GM19468 (cell line): ENCODE data around the gene ZNF32.

Experiments
- ATAC-seq: cut with Tn5 transposase; IDR thresholded peaks from one replicate; pipeline ENCODE4 v1.9.1; 2021; ENCODE audit warnings: mild to moderate bottlenecking, moderate library complexity, moderate number of reproducible peaks; ENCODE audit not compliant: unreplicated experiment; ENCODE audit errors: extremely low read depth

ZNF32 gene

DNA sequence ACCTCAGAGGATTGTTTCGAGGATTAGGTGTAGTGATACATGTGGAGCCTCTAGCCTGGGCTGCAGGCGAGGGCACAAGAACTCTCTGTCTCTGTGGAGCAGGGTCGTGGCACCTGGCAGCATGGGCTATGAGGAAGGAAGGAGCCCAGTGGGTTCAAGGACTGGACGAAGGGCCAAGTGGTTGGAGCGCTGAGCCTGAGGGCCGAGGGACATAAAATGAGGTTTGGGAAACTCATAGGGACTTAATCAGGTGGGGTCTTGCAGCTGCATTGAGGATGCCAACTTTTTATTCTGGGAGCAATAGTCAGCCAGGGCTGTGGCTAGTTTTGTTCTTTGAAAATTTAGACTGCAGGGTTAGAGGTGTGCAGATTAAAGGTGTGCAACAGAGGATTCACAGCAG lies 33.0 kb upstream of the ZNF32 start:
- ATAC-seq: no peak

DNA sequence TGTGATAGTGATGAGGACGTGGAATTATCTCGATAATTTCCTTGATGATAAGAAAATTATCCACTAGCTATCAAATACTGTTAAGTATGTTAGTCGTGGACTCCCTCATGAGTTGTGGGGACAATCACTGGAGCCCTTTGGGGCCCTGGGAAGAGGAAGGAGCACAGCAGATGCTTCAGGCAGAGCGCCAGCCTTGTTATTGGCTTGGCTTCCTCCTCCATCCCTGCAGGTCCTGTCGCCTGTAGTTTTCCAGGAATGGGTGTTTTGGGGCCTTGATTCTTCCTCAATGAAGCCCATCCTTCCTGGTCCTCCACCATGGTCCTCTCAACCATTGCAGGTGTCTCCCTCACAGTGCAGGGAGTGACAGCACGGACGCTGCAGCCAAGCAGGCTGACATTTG lies 32.5 kb upstream of the ZNF32 start:
- no peak for ATAC-seq

DNA sequence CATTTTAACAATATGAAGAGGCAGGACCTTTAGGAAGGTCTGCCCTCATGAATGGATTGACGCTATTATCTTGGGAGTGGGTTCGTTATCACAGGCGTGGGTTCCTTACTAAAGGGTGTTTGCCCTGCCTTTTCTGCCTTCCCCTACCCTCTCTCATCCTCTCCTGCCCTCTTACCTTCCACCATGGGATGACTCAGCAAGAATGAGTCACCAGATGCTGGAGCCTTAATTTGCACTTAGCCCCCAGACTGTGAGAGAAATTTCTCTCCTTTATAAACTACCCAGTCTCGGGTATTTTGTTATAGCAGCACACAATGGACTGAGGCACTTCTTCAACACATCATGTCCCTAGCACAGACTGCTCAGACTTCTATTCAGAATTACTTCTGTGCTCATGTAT lies 31.4 kb upstream of the ZNF32 start:
- no peak for ATAC-seq

DNA sequence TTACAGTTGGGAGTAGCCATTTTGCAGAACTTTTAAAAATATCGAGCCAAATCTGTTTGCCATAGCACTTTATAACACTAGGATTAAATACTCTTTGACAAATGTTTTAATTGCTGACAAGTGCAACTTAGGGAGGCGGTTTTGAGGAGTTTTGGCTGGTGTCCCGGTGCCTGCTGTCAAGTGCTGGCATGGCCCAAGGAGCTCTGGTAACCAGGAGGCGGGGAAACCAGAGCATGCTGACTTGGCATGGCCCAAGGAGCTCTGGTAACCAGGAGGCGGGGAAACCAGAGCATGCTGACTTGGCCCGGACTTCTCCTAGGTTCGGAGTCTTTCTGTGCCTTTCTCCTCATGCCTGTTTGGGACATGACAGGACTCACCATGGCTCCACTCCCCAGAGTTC lies 30.8 kb upstream of the ZNF32 start:
- no peak for ATAC-seq

DNA sequence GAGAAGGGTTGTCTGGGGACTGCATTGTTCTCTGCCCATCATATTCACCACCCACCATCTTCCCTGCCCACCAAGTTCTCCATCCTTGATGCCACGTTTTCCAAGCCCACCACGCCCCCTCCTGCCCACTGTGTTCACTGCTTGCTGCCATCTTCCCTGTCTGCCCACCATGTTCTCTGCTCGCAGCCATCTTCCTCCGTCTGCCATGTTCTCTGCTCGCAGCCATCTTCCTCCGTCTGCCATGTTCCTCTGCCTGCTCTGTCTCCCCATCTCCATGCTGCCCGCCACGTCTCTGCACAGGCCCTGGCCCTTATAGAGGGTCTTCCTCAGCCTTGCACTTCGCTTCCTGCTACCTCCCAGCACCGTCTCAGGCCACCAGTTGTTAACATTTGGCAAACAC lies 30.0 kb upstream of the ZNF32 start:
- no peak for ATAC-seq

DNA sequence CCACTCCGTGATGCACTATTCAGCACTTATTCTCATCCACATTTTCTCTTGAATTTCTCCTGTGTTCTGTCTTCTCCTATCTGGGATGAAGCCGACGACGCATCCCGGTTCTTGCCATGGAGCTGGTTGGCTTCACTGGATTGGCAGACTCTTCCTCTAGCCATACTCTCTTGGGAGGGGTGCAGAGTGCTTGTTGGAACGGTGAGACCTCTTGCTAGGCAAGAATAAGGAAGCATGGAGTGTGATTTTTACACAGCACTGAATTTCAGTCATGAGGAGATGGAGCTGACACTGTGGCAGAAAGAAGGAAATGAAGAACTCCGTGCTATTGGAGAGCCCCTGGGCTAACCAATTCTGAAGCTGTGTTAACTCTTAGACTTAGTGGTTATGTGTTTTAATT lies 28.2 kb upstream of the ZNF32 start:
- ATAC-seq: no peak

DNA sequence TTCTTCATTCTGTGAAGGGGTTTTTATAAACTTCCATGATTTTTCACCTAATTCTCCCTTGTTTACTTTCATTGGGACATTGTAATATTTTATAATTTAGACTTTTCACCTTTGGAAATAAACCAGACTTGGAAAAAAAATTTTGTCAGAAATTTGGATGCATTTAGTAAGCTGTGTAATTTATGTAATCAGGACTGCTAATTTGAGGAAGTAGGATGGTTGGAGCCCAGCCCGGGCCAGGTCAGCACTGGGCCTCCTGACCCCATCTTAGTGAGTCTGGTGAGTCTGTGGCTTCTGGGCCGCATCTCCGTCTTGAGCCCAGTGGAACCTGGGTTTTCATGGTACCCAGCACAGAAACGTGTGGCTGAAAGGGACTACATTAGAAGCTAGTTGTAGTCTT lies 27.6 kb upstream of the ZNF32 start:
- no peak for ATAC-seq

DNA sequence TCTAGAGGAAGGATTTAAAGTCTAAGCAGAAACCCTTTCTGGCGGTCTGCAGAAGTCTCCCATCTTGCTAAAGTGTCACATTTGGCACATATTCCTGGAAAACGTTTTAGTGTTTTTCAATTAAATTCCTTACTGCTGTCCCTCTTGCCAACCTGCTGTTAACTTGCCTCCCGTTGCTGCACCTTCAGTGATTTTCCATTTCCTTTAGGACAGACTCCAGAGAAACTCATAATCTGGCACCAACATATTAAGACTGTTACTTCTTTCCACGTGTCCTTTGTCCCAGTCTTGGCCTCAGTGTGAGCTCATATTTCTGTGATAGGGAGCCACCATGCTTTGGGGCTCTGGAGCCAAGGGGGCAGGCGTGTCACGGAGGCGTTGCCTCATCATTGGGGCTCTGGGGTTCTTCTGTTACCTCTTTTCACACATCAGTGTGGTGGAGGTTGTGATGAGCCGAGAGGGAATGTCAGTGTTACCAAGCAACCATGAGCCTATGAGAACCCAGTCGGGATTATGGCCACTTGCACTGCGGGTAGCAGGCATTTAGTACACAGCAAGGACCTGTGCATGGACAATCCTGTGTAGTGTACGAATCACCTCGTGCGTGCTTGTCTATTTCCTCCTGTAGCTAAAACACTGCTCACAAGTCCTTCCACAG lies 26.0 kb upstream of the ZNF32 start:
- no peak for ATAC-seq

DNA sequence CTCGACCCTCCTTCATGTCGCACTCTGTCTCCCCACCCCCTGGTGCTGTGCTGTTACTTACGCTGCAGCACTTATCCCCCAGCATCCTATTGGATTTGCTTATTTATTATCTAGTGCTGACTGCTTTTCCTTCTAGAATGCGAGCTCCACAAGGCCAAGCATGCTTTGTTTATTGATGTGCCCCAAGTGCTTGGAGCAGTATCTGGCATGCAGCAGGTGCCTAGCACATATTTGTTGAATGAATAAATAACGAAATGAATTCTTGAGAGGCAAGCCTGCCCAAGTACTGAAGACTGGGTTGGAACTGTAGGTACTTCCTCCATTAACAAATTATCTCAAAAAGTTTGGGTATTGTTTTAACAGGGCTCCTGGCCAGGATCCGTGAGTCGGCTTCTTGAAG lies 24.8 kb upstream of the ZNF32 start:
- ATAC-seq: no peak

DNA sequence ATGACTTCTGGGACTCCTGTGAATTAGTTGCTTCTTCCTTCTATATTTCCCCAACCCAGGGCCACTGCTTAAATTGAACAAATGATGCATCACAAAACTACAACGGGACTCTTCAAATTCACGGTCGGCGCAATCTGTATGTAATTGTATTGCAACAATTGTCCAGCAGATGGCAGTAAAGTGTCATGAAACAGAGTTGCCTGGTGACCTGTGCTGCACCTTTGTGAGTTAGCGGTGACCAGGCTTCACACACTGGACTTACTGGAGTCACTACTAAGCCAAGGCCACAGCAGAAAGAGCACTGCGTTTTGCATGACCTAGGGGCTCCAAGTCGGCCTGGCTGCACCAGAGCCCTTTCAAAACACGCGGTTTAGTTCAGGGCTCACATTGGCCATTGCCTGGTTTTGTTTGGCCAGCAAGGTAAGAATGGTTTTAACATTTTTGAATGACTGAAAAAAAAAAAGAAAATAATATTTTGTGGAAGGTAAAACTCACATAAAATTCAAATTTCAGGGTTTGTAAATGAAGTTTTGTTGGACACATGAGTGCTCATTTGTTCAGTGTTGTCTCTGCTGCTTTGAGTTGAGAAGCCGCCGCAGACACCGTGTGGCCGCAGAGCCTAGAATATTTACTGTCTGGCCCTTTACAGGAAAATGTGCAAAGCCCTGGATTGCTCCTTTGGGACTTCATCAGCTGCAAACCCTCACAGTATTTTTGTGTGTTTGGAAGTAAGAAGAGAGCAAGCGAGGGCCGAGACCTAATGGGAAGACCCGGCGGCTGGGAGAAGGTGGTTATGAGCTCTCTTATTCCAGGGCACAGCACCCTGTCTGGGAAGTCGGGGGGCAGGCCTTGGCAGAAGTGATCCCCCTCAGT lies 23.2 kb upstream of the ZNF32 start:
- no peak for ATAC-seq

DNA sequence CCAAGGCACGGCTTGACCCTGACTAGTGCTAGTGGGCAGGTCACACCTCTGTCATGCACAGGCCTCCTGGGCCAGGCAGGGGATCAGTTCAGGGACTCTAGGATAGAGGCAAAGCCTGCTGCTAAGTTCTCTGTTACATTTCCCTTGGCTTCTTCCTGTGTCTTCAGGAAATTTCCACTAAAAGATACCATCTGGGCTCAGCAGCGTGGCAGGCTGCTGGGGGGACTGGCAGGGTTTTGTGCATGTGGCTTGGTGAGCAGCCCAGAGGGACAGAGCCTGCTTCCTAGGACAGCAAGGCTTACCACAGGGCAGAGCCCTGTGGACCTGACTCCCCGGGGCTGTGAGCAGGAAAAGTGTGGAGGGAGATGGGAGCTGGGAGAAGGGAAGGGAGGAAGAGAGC lies 20.7 kb upstream of the ZNF32 start:
- ATAC-seq: no peak

DNA sequence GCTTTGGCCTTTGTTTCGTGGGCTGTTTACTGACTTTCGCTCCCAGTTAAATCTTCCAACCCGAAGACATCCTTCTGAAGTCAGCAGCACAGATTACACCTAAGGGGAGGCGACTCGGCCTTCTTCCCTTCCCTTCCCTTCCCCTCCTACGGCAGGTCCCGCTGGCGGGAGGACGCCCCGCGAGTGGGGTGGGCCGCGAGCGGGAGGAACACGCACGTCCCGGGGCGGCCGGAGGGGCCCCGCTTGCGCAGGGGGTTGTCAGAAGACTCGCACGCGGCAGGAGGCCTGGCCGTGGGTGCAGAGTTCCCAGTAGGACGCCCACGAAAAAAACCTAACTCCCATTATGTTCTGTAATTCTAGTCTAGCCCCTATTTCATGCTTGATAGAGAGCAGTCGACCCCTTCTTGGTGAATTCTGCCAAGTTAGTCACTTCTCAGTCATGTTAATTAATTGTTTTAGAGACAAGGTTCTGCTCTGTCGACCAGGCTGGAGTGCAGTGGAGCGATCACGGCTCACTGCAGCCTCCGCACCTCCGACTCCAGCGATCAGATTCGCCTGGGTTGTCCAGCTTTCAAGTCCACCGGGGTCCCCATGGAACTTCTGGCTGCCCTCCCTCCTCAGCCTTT lies 19.2 kb upstream of the ZNF32 start:
- ATAC-seq: no peak

DNA sequence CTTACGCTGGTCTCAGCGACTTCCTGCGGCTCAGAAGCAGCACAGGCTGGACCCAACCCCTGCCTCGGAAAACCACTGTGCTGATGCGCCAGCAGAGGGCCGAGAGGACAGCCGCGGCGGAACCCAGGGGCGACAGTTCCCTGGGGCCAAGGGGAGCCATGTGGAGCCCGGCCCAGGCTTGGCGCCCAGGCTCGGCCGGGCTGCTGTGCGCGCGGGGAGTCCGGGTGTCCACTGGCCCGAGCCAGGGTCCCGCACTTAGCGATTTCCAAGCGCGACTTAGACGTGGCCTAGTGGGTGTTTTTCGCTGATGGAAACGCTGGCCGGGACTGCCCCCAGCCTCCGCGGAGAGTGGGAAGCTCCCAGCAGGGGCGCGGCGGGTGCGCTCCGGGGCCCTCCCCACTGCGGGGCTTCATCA lies 18.6 kb upstream of the ZNF32 start:
- no peak for ATAC-seq

DNA sequence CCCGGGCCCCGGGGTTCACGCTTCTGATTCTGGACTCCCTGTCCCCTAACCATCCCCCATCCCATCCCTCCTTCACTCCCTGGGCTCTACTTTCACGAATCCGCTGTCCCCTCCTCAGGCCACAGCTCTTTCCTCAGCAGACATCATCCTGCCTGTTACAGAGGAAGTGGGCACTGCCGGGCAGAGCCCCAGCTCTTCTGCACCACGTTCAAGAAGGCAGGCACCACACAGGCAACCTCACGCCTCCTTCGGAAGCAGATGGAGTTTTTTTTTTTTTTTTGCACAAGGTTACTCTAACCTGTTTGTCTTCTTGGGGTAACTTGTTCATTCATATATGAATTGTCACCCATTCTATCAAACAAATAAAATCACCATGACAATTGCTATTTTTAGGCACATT lies 17.9 kb upstream of the ZNF32 start:
- ATAC-seq: no peak

DNA sequence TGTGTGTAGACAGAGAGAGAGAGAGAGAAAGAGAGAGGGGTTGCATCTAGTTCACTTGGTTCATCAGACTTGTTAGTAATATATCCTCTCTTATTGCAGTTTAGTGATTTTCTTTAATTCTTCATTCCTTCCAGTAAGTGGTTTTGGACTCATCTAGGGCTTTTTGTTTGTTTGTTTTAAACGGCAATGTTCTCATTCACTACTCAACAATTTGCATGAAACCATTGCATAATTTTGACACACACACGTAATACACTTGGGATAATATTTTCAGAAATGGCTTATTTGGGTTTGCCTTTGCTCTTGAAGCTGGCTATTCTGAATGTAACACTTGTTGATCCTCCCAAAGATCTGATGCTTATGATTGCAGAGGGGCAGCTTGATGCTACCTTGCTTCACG lies 16.4 kb upstream of the ZNF32 start:
- ATAC-seq: no peak

DNA sequence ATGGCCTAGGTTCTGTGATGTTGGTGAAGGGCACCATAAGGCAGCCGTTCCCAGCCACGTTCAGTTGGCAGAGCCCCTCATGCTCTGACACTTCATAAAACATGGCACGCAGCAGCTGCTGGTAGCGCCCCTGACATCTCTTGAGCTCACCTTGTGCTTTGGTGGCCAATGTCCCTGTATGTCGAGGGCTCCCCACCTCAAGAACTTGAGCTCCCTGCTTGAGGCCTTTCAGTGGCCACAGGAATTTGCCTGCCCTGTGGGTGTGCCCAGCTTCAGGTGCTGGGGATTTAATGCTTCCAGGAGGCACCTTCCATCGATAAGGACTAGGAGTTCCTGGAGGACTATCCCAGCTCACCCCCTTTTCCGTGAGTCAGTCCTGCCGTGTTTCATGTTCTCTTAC lies 9.5 kb upstream of the ZNF32 start:
- ATAC-seq: no peak

DNA sequence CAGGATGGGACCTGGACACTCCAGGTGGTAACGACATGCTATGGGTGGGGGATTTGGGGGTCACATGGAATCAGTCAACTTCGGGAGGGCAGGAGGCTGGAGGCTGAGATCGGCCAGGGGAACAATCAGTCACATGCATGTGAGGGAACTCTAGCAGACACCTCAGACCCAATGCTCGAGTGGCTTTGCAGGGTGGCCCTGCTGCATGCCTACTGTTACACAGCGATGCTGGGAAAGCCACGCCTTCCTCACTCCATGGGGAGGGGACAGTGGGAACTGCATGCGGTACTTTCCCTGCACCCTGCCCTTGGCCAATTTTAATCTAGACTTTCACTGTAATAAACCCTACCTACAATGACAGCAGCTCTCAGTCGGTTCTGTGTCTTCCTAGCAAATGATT lies 6.6 kb upstream of the ZNF32 start:
- no peak for ATAC-seq

DNA sequence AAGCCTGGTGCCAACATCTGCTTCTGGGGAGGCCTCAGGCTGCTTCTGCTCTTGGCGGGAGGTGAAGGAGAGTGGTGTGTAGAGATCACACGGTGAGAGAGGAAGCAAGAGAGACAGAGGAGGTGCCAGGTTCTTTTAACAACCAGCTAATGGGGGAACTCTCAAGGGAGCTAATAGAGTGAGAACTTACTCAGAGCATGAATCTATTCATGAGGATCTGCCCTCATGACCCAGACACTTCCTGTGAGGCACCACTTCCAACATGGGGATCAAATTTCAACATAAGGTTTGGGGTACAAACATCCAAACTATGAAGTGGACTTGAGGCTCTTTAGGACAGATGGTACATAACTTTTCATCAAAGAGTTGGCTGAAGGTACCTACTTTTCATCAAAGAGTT lies 5.1 kb upstream of the ZNF32 start:
- no peak for ATAC-seq

DNA sequence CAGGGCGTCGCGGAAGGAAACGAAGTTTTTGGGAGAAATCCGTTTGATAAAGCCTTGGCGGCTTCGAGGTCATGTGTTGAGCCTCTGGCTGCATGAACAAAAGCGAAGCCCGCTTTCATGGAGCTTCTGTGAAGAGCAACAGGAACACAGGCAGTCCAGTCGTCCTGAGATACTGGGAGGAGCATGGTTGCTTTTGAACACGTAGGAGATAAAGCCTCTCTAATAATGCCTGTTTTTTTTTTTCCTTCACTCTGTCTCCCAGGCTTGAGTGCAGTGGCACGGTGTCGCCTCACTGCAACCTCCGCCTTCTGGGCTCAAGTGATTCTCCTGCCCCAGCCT lies 473 bp upstream of the ZNF32 start:
- no peak for ATAC-seq

DNA sequence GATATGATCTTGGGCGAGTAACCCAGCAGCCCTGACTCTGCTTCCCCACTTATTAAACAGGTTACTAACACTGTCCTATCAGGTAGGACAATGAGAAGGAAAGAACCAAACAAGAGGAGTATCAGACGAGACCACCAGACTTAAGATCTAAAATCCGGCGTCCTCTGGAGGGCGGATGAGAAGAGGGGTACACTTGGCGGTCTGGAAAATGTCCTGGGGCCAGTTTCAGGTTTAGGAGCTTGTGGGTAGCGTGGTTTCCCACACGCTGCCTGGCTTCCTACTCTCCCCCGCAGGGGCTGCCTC lies 635 bp downstream of the ZNF32 start:
- no peak for ATAC-seq

DNA sequence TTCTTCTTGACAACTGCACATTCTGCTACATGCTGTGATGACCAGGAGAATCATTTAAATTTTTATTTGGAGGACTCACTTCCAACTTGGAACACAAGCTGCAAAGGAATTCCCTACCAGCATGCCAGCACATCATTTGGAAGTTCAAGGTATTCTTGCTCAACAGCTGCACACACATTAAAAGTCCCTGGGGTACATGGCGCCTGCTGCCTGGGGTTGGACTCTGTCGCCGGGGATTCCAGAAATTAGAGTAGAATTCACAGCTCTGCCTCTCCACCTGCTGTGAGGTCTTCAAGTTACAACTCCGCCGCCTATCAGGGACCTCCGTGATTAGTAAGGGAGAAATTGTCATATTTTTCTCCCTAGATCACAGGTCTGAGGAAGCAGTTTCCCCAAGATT lies 1.1 kb downstream of the ZNF32 start:
- no peak for ATAC-seq

DNA sequence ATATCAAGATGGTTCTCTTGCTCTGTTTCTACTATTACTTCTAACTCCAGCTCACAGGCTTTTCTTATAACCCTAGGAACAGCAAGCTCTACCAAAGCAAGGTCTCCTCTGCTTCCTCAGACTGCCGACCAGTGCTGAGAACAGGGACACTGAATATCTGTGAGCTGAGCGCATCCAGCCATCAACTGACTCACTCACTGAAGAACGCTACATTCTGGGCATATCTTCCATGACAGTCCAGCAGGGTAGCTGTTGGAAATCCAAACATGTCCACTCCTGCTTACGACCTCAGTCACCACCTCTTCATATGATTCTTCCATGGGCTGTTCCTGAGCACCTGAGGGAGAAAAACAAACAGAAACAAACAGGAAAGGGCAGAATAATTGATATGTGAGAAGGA lies 2.8 kb downstream of the ZNF32 start:
- ATAC-seq: no peak
